RWPE1 (cell line): ENCODE data around the gene RBFA.

ENCODE experiments used
- CTCF ChIA-PET: fragments of 350-600 bp; sonication (Branson Sonifier 250); formaldehyde crosslinking; extraction: SDS; loops from one replicate; lab custom pipeline; 2021; lab: Yijun Ruan, JAX
- POLR2A ChIA-PET: fragments of 400-600 bp; formaldehyde crosslinking; extraction: SDS; loops from one replicate; lab custom pipeline; 2020; ENCODE audit warnings: antibody characterized with exemption; ENCODE audit not compliant: low non-redundant PET; lab: Yijun Ruan, JAX
- DNase-seq: peaks from one replicate; pipeline ENCODE4 v3.0.0; 2012; ENCODE audit warnings: low spot score
- H3K27ac ChIP-seq: fragments of 450-650 bp; 2 replicates; pipeline ENCODE4 v1.5.1; 2017
- TF ChIP-seq, protein P1 (sequence below): fragments of 450-650 bp; conservative IDR thresholded peaks from 2 replicates; pipeline ENCODE4 v1.5.1; 2017; ENCODE audit warnings: low read depth, mild to moderate bottlenecking

RBFA gene, protein sequence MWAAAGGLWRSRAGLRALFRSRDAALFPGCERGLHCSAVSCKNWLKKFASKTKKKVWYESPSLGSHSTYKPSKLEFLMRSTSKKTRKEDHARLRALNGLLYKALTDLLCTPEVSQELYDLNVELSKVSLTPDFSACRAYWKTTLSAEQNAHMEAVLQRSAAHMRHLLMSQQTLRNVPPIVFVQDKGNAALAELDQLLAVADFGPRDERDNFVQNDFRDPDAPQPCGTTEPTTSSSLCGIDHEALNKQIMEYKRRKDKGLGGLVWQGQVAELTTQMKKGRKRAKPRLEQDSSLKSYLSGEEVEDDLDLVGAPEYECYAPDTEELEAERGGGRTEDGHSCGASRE

DNA sequence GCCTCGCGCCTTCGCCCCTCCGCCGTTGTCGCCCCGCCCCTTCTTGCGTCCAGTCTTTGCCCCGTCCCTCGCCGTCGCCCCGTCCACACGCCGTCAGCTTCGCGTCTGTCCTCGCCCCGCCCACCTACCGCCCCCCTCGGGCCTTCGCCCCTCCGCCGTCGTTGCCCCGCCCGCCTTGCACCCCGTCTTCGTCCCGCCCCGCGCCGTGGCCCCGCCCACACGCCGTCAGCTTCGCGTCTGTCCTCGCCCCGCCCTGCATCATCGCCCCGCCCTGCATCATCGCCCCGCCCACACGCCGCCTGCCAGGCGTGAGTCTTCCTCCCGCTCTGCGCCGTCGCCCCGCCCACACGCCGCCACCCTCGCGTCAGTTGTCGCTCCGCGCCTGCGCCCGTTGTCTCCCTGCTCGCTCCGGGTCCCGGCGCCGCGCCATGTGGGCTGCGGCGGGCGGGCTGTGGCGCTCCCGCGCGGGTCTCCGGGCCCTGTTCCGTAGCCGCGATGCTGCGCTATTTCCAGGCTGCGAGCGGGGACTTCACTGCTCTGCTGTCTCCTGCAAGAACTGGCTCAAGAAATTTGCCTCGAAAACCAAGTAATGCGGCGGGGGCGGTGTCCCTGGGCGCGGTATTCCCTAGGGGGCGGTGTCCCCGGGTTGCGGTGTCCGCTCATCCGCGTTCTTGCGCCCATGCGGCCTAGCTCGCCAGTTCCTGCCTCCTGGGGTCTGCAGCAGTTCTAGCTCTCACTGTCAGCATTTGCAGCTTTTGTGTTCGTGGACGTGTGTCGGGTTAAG, at the start of gene RBFA:
Gene RBFA (plus strand): TSS at position 367 of the 784 bp plus-strand sequence. CDS start 62 bp downstream, at position 429.
- TF ChIP-seq, protein P1, sequence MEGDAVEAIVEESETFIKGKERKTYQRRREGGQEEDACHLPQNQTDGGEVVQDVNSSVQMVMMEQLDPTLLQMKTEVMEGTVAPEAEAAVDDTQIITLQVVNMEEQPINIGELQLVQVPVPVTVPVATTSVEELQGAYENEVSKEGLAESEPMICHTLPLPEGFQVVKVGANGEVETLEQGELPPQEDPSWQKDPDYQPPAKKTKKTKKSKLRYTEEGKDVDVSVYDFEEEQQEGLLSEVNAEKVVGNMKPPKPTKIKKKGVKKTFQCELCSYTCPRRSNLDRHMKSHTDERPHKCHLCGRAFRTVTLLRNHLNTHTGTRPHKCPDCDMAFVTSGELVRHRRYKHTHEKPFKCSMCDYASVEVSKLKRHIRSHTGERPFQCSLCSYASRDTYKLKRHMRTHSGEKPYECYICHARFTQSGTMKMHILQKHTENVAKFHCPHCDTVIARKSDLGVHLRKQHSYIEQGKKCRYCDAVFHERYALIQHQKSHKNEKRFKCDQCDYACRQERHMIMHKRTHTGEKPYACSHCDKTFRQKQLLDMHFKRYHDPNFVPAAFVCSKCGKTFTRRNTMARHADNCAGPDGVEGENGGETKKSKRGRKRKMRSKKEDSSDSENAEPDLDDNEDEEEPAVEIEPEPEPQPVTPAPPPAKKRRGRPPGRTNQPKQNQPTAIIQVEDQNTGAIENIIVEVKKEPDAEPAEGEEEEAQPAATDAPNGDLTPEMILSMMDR, result peak; percentile 63
- DNase-seq, result peak; percentile 79
- ChIA-PET POLR2A (no interaction called here), CTCF (interaction anchor here (0.6 to 0.7 kb wide), 3 partner anchors 84 to 224 kb away, joined by 3 read pairs; no protein-coding TSS in a partner anchor)
- H3K27ac ChIP-seq, result peak within 1 kb of the TSS; percentile 88

DNA sequence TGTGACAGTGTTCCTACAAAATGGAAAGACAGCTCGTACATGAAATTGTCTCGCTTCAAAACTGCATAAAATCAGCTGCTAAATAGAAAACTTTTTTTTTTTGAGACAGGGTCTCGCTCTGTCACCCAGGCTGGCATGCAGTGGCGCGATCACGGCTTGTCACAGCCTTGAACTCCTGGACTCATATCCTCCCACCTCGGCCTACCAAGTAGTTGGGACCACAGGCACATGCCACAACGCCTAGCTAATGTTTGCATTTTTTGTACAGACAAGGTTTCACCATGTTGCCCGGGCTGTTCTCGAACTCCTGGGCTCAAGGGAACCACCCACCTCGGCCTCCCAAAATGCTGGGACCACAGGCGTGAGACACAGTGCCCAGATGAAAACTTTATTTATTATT, 49.1 kb upstream of the RBFA start:
- ChIA-PET POLR2A (interaction anchor here (0.7 kb wide), 1 partner anchor 162 kb away, joined by 3 read pairs; no protein-coding TSS in a partner anchor), CTCF (interaction anchor here (0.6 kb wide), 3 partner anchors 19 to 235 kb away, joined by 3 to 5 read pairs (median 3); no protein-coding TSS in a partner anchor)
- TF ChIP-seq, protein P1, result no peak
- H3K27ac ChIP-seq, result no peak overlapping the region
- DNase-seq, result no peak

DNA sequence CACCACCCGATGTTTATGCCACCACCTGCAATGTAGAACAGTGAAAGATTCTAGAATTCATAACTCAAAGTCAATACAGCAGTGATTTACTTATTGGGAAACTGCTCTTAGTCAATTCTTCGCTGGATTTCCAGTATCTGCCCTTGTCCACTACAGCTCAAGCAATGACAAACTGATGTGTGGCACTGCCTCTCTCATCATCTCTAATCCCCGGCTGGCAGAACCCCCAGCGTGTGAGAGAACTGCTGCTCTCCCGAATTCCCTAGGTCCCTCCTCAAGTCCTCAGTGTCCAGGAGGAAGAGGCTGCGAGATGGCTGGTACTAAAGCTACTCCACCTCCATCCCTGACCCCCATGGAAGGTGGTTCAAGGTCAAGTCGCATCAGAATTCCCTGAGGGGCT, 47.5 kb upstream of the RBFA start:
- H3K27ac ChIP-seq, result peak overlapping the region; percentile 16; the same call in 1 of the 2 replicates
- POLR2A ChIA-PET, result no interaction called here
- CTCF ChIA-PET, result interaction anchor here (0.6 kb wide), 1 partner anchor 60 kb away, joined by 3 read pairs; no protein-coding TSS in a partner anchor
- TF ChIP-seq, protein P1, result no peak
- no peak for DNase-seq

DNA sequence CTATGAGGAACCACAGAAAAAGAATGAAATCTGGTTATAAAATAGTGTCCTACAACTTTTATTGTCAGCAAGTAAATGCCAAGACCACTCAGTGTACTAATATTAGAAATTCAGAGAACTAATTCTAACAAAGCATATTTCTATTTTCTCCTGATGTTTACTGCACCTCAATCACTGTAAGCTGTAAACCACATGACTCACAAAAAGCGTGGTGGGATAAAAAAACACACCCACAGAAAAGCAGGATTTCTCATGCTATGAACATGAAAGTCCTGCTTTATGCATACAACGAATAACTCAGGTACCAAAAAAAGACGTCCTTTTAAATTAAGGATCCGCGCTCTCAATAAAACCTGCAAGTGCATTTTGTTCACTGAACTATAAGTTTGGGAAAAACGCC, 46.7 kb upstream of the RBFA start:
- TF ChIP-seq, protein P1, result no peak
- DNase-seq, result no peak
- POLR2A ChIA-PET, result no interaction called here
- H3K27ac ChIP-seq, result peak overlapping the region; percentile 92
- CTCF ChIA-PET, result no interaction called here

DNA sequence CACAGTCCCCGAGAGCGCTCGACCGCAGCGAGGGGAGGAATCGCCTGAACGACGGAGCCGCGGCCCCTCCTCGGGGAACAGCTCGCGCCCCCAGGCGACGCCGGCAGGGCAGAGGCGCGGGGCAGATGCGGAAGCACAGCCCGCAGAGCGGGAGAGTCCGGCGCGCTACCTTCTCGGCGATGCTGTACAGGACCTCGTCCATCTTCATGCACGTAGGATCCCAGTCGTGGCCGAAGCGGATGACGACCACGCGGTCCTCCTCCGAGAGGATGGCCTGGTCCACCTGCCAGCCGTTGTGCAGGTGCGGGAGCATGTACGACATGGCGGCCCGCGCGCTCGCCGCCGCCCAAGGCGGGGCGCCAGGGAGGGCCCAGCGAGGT, 46.2 kb upstream of the RBFA start:
- TF ChIP-seq, protein P1, result no peak; the same call in 1 of the 2 replicates

More for the DNA sequence above, 46.2 kb upstream of the RBFA start:
- CTCF ChIA-PET, result no interaction called here
- POLR2A ChIA-PET, result no interaction called here
- peak overlapping the region; percentile 92 for H3K27ac ChIP-seq
- peak; percentile 52 for DNase-seq
